ENCODE results near the gene TMEM132D.

The TMEM132D gene

GRCh38 chr12:129373746-129374145 lies 530.1 kb downstream of the TMEM132D start:
- no peak for DNase-seq (ENCODE audit: low read depth in 2 of 2)
- TF ChIP-seq, protein P1, sequence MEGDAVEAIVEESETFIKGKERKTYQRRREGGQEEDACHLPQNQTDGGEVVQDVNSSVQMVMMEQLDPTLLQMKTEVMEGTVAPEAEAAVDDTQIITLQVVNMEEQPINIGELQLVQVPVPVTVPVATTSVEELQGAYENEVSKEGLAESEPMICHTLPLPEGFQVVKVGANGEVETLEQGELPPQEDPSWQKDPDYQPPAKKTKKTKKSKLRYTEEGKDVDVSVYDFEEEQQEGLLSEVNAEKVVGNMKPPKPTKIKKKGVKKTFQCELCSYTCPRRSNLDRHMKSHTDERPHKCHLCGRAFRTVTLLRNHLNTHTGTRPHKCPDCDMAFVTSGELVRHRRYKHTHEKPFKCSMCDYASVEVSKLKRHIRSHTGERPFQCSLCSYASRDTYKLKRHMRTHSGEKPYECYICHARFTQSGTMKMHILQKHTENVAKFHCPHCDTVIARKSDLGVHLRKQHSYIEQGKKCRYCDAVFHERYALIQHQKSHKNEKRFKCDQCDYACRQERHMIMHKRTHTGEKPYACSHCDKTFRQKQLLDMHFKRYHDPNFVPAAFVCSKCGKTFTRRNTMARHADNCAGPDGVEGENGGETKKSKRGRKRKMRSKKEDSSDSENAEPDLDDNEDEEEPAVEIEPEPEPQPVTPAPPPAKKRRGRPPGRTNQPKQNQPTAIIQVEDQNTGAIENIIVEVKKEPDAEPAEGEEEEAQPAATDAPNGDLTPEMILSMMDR (IDR thresholded peaks at IDR 0.05; ENCODE audit: low read depth, low read length), result no peak
- H3K4me3 ChIP-seq (replicated peaks in 1 of 2; ENCODE audit: low read depth in 2 of 2, low read length in 2 of 2), result no peak overlapping the region

GRCh38 chr12:129372876-129373275 lies 530.9 kb downstream of the TMEM132D start:
- DNase-seq (ENCODE audit: low read depth in 2 of 2), result no peak
- no peak overlapping the region for H3K4me3 ChIP-seq (replicated peaks in 1 of 2; ENCODE audit: low read depth in 2 of 2, low read length in 2 of 2)
- TF ChIP-seq, protein P1 (IDR thresholded peaks at IDR 0.05; ENCODE audit: low read depth, low read length), result no peak

DNA sequence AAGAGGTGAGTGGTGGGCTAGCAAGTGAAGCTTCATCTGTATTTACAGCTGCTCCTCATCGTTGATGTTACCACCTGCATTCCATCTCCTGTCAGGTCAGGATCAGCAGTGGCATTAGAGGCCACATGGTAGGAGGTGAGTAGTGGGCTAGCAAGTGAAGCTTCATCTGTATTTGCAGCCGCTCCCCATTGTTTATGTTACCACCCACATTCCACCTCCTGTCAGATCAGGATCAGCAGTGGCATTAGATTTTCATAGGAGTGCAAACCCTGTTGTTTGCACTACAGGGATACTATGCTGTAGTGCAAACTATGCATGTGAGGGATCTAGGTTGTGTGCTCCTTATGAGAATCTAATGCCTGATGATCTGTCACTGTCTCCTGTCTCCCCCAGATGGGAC lies 531.5 kb downstream of the TMEM132D start:
- no peak overlapping the region for H3K4me3 ChIP-seq (replicated peaks in 1 of 2; ENCODE audit: low read depth in 2 of 2, low read length in 2 of 2)
- TF ChIP-seq, protein P1 (IDR thresholded peaks at IDR 0.05; ENCODE audit: low read depth, low read length), result no peak
- no peak for DNase-seq (ENCODE audit: low read depth in 2 of 2)

GRCh38 chr12:129371268-129371667 lies 532.6 kb downstream of the TMEM132D start:
- TF ChIP-seq, protein P1 (IDR thresholded peaks at IDR 0.05; ENCODE audit: low read depth, low read length), result no peak
- DNase-seq (ENCODE audit: low read depth in 2 of 2), result no peak
- H3K4me3 ChIP-seq (replicated peaks in 1 of 2; ENCODE audit: low read depth in 2 of 2, low read length in 2 of 2), result no peak overlapping the region

DNA sequence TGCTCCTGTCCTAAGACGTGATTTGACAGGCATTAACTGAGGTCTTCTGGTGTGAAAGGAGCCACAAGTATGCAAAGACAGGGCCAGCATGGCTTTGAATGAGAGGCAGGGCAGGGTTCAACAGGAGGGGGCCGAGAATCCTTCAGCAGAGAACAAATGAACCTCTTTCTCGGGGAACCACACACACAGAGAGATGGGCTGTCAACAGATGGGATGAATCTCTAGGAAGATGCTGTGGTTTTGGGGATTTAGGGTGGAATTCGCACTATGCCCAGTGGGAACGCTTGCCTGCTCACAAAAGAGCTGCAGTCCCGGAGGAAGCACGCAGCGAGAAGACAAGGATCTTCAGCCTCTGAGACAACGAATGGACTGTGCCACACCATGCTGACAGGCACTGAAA lies 537.2 kb downstream of the TMEM132D start:
- no peak for DNase-seq (ENCODE audit: low read depth in 2 of 2)

GRCh38 chr12:129363041-129363440 lies 540.8 kb downstream of the TMEM132D start:
- no peak overlapping the region for H3K4me3 ChIP-seq (replicated peaks in 1 of 2; ENCODE audit: low read depth in 2 of 2, low read length in 2 of 2)
- no peak for DNase-seq (ENCODE audit: low read depth in 2 of 2)
- TF ChIP-seq, protein P1 (IDR thresholded peaks at IDR 0.05; ENCODE audit: low read depth, low read length), result no peak

More for the DNA sequence above, 537.2 kb downstream of the TMEM132D start:
- TF ChIP-seq, protein P1 (IDR thresholded peaks at IDR 0.05; ENCODE audit: low read depth, low read length), result no peak
- no peak overlapping the region for H3K4me3 ChIP-seq (replicated peaks in 1 of 2; ENCODE audit: low read depth in 2 of 2, low read length in 2 of 2)

DNA sequence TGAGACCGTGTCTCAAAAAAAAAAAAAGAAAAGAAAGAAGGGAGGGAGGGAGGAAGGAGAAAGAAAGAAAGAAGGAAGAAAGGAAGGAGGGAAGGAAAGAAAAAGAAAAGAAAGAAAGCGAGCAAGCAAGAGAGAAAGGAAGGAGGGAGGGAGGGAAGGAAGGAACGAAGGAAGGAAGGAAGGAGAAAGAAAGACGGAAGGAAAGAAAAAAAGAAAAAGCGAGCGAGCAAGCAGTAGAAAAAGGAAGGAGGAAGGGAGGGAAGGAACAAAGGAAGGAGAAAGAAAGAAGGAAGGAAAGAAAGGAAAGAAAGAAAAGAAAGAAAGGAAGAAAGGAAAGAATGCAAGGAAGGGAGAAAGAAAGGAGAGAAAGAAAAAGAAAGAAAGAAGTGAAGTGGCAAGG lies 546.6 kb downstream of the TMEM132D start:
- no peak overlapping the region for H3K4me3 ChIP-seq (replicated peaks in 1 of 2; ENCODE audit: low read depth in 2 of 2, low read length in 2 of 2)
- TF ChIP-seq, protein P1 (IDR thresholded peaks at IDR 0.05; ENCODE audit: low read depth, low read length), result no peak
- no peak for DNase-seq (ENCODE audit: low read depth in 2 of 2)
